DND-41 (cell line): Measurements from ENCODE around the gene GIPC1.

ENCODE experiments used
- ATAC-seq: fragments of 200-7000 bp; cut with Tn5 transposase; 3 replicates; pipeline ENCODE4 v1.9.1; 2021; ENCODE audit warnings: low read depth; ENCODE audit not compliant: insufficient read depth
- DNase-seq: peaks from one replicate; pipeline ENCODE4 v3.0.0-alpha.2; 2020
- H2AFZ ChIP-seq: 2 replicates; pipeline ENCODE4 v1.6.0; 2012; ENCODE audit warnings: low read depth, low read length
- H3K27ac ChIP-seq: 2 replicates; pipeline ENCODE4 v1.5.1; 2012; ENCODE audit warnings: low read length, inconsistent platforms
- H3K27me3 ChIP-seq: fragments of 200-600 bp; sonication (generic); 2 replicates; pipeline ENCODE4 v1.6.0; 2012; ENCODE audit warnings: low read length, mild to moderate bottlenecking, inconsistent platforms; ENCODE audit not compliant: insufficient read depth, poor library complexity
- H3K36me3 ChIP-seq: 2 replicates; pipeline ENCODE4 v1.5.1; 2012; ENCODE audit warnings: low read length, inconsistent platforms; ENCODE audit not compliant: insufficient read depth
- H3K4me1 ChIP-seq: 2 replicates; pipeline ENCODE4 v1.5.1; 2012; ENCODE audit warnings: mild to moderate bottlenecking, low read length; ENCODE audit not compliant: insufficient read depth
- H3K4me2 ChIP-seq: 2 replicates; pipeline ENCODE4 v1.6.0; 2012; ENCODE audit warnings: mild to moderate bottlenecking, moderate library complexity, low read length, inconsistent platforms; ENCODE audit not compliant: insufficient read depth
- H3K4me3 ChIP-seq, 2 experiments: fragments of 200-600 bp in 1 of 2; shearing (Covaris generic) in 1 of 2; 2 replicates each; pipeline ENCODE4 v1.5.1; 2012 to 2016; ENCODE audit warnings: inconsistent platforms in 2 of 2, low read length in 2 of 2, mild to moderate bottlenecking in 2 of 2, low read depth in 1 of 2, moderate library complexity in 1 of 2
- H3K79me2 ChIP-seq: 2 replicates; pipeline ENCODE4 v1.6.0; 2012; ENCODE audit warnings: low read length, inconsistent platforms; ENCODE audit not compliant: insufficient read depth
- H3K9ac ChIP-seq: 2 replicates; pipeline ENCODE4 v1.6.0; 2012; ENCODE audit warnings: low read depth, mild to moderate bottlenecking, inconsistent platforms, low read length, moderate library complexity
- H3K9me3 ChIP-seq: 2 replicates; pipeline ENCODE4 v1.5.1; 2012; ENCODE audit warnings: low read length, moderate library complexity, mild to moderate bottlenecking, inconsistent platforms; ENCODE audit not compliant: insufficient read depth, severe bottlenecking
- H4K20me1 ChIP-seq: 2 replicates; pipeline ENCODE4 v1.6.0; 2012; ENCODE audit warnings: low read length; ENCODE audit not compliant: insufficient read depth
- EZH2 ChIP-seq: IDR thresholded peaks from 3 replicates; pipeline ENCODE4 v1.6.1; 2012; ENCODE audit warnings: borderline replicate concordance, low read depth, mild to moderate bottlenecking, moderate library complexity, low read length, inconsistent platforms; ENCODE audit not compliant: severe bottlenecking
- TF ChIP-seq, protein P1 (sequence below): IDR thresholded peaks from 2 replicates; pipeline ENCODE4 v1.5.1; 2012; ENCODE audit warnings: borderline replicate concordance, low read length, moderate library complexity, mild to moderate bottlenecking; ENCODE audit not compliant: poor library complexity, severe bottlenecking; ENCODE audit errors: extremely low read depth

The GIPC1 gene

DNA sequence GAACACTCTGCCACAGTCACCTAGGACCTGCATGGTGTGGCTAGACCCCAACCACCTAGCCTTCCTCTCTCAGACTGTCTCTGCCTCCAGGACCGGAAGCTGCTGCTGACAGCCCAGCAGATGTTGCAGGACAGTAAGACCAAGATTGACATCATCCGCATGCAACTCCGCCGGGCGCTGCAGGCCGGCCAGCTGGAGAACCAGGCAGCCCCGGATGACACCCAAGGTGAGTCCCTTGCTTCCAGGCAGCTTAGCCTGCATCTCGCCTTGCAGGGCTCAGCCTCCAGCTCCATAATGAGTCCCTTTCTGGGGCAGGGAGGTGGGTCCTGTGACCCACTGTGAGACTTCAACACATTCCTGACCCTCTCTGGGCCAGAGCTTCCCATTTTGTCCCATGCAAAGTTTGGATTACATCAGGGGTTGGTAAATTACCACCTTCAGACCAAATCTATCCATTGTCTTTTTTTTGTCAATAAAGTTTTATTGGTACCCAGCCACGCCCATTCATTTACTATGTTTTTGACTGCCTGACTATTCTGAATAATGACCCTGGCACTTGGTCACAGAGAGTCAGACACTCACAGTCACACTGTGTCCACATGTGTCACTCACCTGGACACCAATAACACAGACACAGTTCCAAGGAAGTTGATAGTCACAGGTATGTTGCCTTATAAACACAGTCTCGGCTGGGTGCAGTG lies 49.4 kb downstream of the GIPC1 start:
- peaks cover 13% of the 10 kb centered on the region for H3K79me2 ChIP-seq
- H4K20me1 ChIP-seq, result peaks cover 32% of the 10 kb centered on the region
- no peaks in the 10 kb centered on the region for H3K9me3 ChIP-seq
- no peaks in the 10 kb centered on the region for H3K27me3 ChIP-seq
- no peaks in the 10 kb centered on the region for H3K4me1 ChIP-seq
- no peak overlapping the region for H2AFZ ChIP-seq
- H3K4me3 ChIP-seq, result no peak overlapping the region
- H3K4me2 ChIP-seq, result no peak overlapping the region
- H3K9ac ChIP-seq, result no peak overlapping the region
- no peak overlapping the region for H3K27ac ChIP-seq
- H3K36me3 ChIP-seq, result peaks cover 86% of the 10 kb centered on the region
- no peak for ATAC-seq
- no peak for DNase-seq
- TF ChIP-seq EZH2, result no peak
- TF ChIP-seq, protein P1, sequence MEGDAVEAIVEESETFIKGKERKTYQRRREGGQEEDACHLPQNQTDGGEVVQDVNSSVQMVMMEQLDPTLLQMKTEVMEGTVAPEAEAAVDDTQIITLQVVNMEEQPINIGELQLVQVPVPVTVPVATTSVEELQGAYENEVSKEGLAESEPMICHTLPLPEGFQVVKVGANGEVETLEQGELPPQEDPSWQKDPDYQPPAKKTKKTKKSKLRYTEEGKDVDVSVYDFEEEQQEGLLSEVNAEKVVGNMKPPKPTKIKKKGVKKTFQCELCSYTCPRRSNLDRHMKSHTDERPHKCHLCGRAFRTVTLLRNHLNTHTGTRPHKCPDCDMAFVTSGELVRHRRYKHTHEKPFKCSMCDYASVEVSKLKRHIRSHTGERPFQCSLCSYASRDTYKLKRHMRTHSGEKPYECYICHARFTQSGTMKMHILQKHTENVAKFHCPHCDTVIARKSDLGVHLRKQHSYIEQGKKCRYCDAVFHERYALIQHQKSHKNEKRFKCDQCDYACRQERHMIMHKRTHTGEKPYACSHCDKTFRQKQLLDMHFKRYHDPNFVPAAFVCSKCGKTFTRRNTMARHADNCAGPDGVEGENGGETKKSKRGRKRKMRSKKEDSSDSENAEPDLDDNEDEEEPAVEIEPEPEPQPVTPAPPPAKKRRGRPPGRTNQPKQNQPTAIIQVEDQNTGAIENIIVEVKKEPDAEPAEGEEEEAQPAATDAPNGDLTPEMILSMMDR, result no peak

DNA sequence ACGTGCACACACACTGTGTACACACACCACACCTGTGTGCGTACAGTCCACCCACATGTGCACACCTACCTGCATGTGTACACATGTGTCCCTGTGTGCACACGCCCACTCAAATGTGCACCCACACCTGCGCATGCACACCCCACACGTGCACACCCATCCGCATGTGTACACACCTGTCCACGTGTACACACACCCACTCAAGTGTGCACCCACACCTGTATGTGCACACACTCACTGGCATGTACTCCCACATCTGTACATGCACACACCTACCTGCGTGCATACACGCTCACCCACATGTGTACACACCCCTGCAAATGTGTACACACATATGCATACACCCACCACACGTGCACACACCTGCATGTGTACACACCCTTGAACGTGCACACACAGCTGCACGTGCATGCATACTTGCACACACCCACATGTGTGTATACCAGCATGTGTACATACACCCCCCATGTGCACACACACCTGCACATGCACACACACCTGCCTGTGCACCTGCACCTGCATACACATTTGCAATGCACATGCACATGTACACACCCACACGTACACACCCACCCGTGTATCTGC lies 52.2 kb downstream of the GIPC1 start:
- Histone ChIP-seq H3K79me2 (peaks cover 39% of the 10 kb centered on the region), H3K27me3 (no peaks in the 10 kb centered on the region), H3K36me3 (peaks cover 67% of the 10 kb centered on the region), H3K27ac (no peak overlapping the region), H3K4me1 (peaks cover 24% of the 10 kb centered on the region), H2AFZ (no peak overlapping the region), H3K9me3 (no peaks in the 10 kb centered on the region), H3K4me3 (no peak overlapping the region), H3K4me2 (no peak overlapping the region), H4K20me1 (peaks cover 18% of the 10 kb centered on the region), H3K9ac (no peak overlapping the region)
- no peak for DNase-seq
- TF ChIP-seq, protein P1, result no peak
- TF ChIP-seq EZH2, result no peak
- ATAC-seq, result no peak

DNA sequence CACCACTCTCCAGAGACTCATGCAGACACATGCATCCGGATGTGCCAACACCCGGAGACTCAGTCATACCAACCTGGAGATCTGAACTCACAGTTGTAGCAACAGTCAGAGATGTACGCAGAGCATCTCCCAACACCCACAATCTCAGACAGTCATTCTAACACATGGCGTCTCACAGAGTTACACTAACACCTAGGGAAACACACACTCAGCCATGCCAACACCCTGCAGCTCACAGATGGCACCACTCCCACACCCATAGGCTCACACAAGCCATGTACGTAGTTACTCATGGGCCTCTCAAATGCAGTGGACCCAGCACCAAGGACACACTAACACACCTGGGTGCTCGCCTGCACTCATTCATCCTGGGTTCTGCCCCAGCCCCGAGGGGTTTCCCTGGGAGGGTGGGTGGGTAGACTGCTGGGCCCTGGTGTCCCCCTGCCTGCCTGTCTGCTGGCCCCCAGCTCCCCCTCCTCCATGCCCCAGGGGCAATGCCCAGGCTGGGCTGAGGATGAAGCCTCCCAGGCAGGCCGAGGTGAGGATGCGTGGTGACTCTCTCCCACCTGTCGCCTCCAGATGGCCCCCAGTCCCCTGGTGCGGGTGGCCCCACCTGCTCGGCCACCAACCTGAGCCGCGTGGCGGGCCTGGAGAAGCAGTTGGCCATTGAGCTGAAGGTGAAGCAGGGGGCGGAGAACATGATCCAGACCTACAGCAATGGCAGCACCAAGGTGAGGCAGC lies 52.9 kb downstream of the GIPC1 start:
- peaks cover 14% of the 10 kb centered on the region for H4K20me1 ChIP-seq
- H3K27me3 ChIP-seq, result no peaks in the 10 kb centered on the region
- ATAC-seq (no peak), DNase-seq (no peak)
- no peak overlapping the region for H3K4me3 ChIP-seq
- H3K36me3 ChIP-seq, result peaks cover 60% of the 10 kb centered on the region
- TF ChIP-seq, protein P1, result no peak
- TF ChIP-seq EZH2, result no peak
- peaks cover 46% of the 10 kb centered on the region for H3K79me2 ChIP-seq
- no peak overlapping the region for H3K9ac ChIP-seq
- no peaks in the 10 kb centered on the region for H3K9me3 ChIP-seq
- no peak overlapping the region for H2AFZ ChIP-seq
- H3K27ac ChIP-seq, result no peak overlapping the region
- peaks cover 26% of the 10 kb centered on the region for H3K4me1 ChIP-seq
- H3K4me2 ChIP-seq, result no peak overlapping the region
